GM12801 (cell line): ENCODE data around the gene DLK2.

Experiments used
- CTCF ChIP-seq: IDR thresholded peaks from one replicate; pipeline ENCODE4 v1.5.1; 2011; ENCODE audit warnings: control low read depth; ENCODE audit not compliant: insufficient read length; ENCODE audit errors: extremely low read depth

The DLK2 gene

GRCh38 chr6:43437700-43438099, 17.6 kb downstream of the DLK2 start:
- TF ChIP-seq CTCF, result no peak

GRCh38 chr6:43436577-43437282, 18.6 kb downstream of the DLK2 start:
- no peak for TF ChIP-seq CTCF

GRCh38 chr6:43435682-43436437, 19.5 kb downstream of the DLK2 start:
- TF ChIP-seq CTCF, result no peak

- no peak for TF ChIP-seq CTCF
Measured at GRCh38 chr6:43434943-43435342, 20.4 kb downstream of the DLK2 start.

- TF ChIP-seq CTCF, result no peak
Measured at GRCh38 chr6:43434001-43434840, 21.1 kb downstream of the DLK2 start.

GRCh38 chr6:43433148-43433547, 22.2 kb downstream of the DLK2 start:
- TF ChIP-seq CTCF, result no peak
